WTC11 (cell line): Measurements from ENCODE around the gene PIK3C2B.

Experiments used
- CTCF ChIP-seq: fragments of 200-600 bp; IDR thresholded peaks from 2 replicates; pipeline ENCODE4 v1.8.0; 2022; ENCODE audit warnings: antibody characterized with exemption
- FOXJ3 ChIP-seq: sonication (generic); formaldehyde crosslinking; IDR thresholded peaks from 2 replicates; pipeline ENCODE4 v1.9.0; 2021; ENCODE audit warnings: missing genetic modification reagents, mild to moderate bottlenecking, borderline replicate concordance
- STAT6 ChIP-seq: sonication (generic); formaldehyde crosslinking; conservative IDR thresholded peaks from 2 replicates; pipeline ENCODE4 v1.8.1; 2023; ENCODE audit warnings: mild to moderate bottlenecking, low read depth, missing genetic modification reagents, moderate library complexity

- TF ChIP-seq STAT6 (CRISPR knock-in tag): no peak
- no peak for TF ChIP-seq FOXJ3
- TF ChIP-seq CTCF: no peak
These were observed 30.4 kb downstream of the PIK3C2B start for GRCh38 chr1:204464187-204464631.
